PC-3 (cell line): Measurements from ENCODE around the gene TFB1M.
"Not testable (repeated sequence)": the region's sequence is repeated elsewhere in the genome, so short reads cannot be mapped to it uniquely, and the experiment has no call there.

Experiments
- CTCF ChIP-seq: fragments of 300-600 bp; sonication (generic); conservative IDR thresholded peaks from 2 replicates; pipeline ENCODE4 v1.5.1; 2017; ENCODE audit warnings: antibody characterized with exemption, low read depth, mild to moderate bottlenecking, low read length
- EZH2 ChIP-seq: fragments of 300-600 bp; sonication (generic); IDR thresholded peaks from one replicate; pipeline ENCODE4 v1.6.1; 2017; ENCODE audit warnings: antibody characterized with exemption, mild to moderate bottlenecking, low read length; ENCODE audit not compliant: unreplicated experiment
- EZH2phosphoT487 ChIP-seq: fragments of 300-600 bp; sonication (generic); IDR thresholded peaks from 2 replicates; pipeline ENCODE4 v1.6.1; 2018; ENCODE audit warnings: mild to moderate bottlenecking, antibody characterized with exemption, low read length, borderline replicate concordance

GRCh38 chr6:155268088-155268867 lies 46.0 kb downstream of the TFB1M start:
- TF ChIP-seq CTCF = peak; percentile 69
- not testable (repeated sequence) for TF ChIP-seq EZH2, EZH2phosphoT487
